Measurements from ENCODE around the gene OPN4.

DNA sequence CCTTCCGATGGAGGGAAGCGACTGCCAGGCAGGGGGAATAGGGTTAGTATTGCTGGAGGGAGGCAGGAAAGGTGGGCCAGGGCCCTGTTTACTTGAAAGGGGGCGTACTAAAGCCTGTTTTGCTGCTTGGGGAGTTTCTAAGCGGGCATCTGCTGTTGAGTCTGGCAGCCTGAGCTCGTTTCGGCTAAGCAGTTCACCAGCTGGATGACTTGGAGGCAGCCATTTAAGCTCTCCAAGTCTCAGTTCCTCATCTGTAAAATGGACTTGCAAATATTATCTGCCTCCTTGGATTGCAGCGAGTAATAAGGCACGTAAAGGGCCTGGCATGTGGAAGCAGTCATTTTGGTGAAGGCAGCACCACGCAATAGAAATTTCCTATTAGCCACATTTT lies 58.0 kb downstream of the OPN4 start:
- no peak for TF ChIP-seq POLR2A (IDR thresholded peaks at IDR 0.05)
- TF ChIP-seq, protein P1, sequence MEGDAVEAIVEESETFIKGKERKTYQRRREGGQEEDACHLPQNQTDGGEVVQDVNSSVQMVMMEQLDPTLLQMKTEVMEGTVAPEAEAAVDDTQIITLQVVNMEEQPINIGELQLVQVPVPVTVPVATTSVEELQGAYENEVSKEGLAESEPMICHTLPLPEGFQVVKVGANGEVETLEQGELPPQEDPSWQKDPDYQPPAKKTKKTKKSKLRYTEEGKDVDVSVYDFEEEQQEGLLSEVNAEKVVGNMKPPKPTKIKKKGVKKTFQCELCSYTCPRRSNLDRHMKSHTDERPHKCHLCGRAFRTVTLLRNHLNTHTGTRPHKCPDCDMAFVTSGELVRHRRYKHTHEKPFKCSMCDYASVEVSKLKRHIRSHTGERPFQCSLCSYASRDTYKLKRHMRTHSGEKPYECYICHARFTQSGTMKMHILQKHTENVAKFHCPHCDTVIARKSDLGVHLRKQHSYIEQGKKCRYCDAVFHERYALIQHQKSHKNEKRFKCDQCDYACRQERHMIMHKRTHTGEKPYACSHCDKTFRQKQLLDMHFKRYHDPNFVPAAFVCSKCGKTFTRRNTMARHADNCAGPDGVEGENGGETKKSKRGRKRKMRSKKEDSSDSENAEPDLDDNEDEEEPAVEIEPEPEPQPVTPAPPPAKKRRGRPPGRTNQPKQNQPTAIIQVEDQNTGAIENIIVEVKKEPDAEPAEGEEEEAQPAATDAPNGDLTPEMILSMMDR (IDR thresholded peaks at IDR 0.05), result no peak

Measured in body of pancreas (tissue), 4 donors.